SK-N-DZ (cell line): ENCODE data around the gene ATAD3B.
"Not testable (repeated sequence)": the region's sequence is repeated elsewhere in the genome, so short reads cannot be mapped to it uniquely, and the experiment has no call there.

Source experiments
- DNase-seq: peaks from one replicate; pipeline ENCODE4 v3.0.0-alpha.2; 2015; ENCODE audit warnings: low spot score

The ATAD3B gene

GRCh38 chr1:1433804-1434130, 37.8 kb upstream of the ATAD3B start:
- no peak for DNase-seq

GRCh38 chr1:1434131-1434823, 37.3 kb upstream of the ATAD3B start:
- DNase-seq = no peak

- no peak for DNase-seq
These were observed 36.8 kb upstream of the ATAD3B start for GRCh38 chr1:1434824-1435105.

- DNase-seq = no peak
These were observed 36.3 kb upstream of the ATAD3B start, which contains the start of gene VWA1 for GRCh38 chr1:1435106-1435903. Gene VWA1, plus strand, starts transcription at chr1:1435690. Its CDS starts 59 bp downstream, at chr1:1435749.

- no peak for DNase-seq
These were observed 35.5 kb upstream of the ATAD3B start for GRCh38 chr1:1435911-1436629.

- no peak for DNase-seq
These were observed 34.9 kb upstream of the ATAD3B start for GRCh38 chr1:1436630-1437032.

- DNase-seq = no peak
These were observed 34.3 kb upstream of the ATAD3B start for GRCh38 chr1:1437033-1437903.

GRCh38 chr1:1437904-1438376, 33.6 kb upstream of the ATAD3B start:
- DNase-seq = no peak

GRCh38 chr1:1438531-1439381, 32.8 kb upstream of the ATAD3B start:
- DNase-seq = no peak

GRCh38 chr1:1439546-1440261, 31.9 kb upstream of the ATAD3B start:
- DNase-seq = no peak

- no peak for DNase-seq
These were observed 31.1 kb upstream of the ATAD3B start for GRCh38 chr1:1440262-1441001.

GRCh38 chr1:1441002-1441888, 30.3 kb upstream of the ATAD3B start:
- no peak for DNase-seq

- no peak for DNase-seq
These were observed 29.3 kb upstream of the ATAD3B start for GRCh38 chr1:1442069-1442770.

- DNase-seq = not testable (repeated sequence)
These were observed 24.9 kb upstream of the ATAD3B start for GRCh38 chr1:1446631-1447030.

GRCh38 chr1:1449099-1449739, 22.3 kb upstream of the ATAD3B start, which contains the start of gene ATAD3C:
Gene ATAD3C, plus strand, starts transcription at chr1:1449689. Its CDS starts 995 bp downstream, at chr1:1450684.
- no peak for DNase-seq

GRCh38 chr1:1450616-1451015, 20.9 kb upstream of the ATAD3B start:
- not testable (repeated sequence) for DNase-seq
